ENCODE results near the gene MYO16.

Gene MYO16

DNA sequence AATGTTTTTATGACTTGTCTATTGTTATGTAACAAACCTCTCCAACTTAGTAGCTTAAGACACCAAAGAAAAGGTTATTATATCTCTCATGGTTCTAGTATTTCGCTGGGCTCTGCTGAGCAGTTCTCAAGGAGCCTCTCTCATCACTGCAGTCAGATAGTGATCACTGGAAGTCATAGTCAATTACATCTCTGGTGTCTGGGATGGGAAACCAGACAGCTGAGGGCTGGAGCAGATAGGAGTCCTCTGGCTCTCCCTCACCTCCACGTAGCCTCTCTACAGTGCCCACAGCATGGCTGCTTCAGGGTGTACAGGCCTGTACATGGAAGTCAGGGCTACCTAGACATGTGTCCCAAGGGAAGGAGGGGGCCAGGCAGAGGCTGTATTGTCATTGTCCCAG lies 507.5 kb downstream of the MYO16 start:
- DNase-seq: no peak

DNA sequence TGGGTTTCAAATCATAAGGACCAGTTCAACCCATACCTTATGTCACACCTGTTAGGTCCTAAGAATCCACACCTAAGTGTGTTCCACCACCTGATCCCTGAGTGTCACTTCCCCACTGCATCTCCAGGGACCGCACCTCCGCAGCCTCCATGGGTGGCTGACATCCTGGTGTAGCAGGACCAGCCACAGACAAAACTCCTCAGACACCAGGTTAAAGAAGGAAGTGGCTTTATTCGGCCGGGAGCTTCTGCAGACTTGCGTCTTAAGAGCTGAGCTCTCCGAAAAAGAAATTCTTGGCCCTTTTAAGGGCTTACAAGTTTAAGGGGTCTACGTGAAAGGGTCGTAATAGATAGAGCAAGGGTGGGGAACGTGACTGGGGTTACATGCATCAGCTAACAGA lies 509.9 kb downstream of the MYO16 start:
- DNase-seq: no peak

DNA sequence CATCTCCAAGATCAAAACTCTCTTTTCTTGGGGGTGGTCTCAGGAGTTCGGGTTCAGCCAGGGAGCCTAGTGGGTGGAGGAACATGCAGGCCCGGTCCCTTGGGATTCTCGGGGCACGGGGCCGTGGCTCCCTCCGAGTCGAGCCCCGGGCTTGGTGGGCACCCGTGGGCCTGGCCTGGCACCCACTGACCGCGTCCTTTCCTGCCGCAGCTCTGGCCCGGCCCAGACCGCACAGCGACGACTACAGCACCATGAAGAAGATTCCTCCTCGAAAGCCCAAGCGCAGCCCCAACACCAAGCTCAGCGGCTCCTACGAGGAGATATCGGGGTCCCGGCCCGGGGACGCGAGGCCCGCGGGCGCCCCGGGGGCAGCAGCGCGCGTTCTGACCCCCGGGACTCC lies 510.6 kb downstream of the MYO16 start:
- no peak for DNase-seq

DNA sequence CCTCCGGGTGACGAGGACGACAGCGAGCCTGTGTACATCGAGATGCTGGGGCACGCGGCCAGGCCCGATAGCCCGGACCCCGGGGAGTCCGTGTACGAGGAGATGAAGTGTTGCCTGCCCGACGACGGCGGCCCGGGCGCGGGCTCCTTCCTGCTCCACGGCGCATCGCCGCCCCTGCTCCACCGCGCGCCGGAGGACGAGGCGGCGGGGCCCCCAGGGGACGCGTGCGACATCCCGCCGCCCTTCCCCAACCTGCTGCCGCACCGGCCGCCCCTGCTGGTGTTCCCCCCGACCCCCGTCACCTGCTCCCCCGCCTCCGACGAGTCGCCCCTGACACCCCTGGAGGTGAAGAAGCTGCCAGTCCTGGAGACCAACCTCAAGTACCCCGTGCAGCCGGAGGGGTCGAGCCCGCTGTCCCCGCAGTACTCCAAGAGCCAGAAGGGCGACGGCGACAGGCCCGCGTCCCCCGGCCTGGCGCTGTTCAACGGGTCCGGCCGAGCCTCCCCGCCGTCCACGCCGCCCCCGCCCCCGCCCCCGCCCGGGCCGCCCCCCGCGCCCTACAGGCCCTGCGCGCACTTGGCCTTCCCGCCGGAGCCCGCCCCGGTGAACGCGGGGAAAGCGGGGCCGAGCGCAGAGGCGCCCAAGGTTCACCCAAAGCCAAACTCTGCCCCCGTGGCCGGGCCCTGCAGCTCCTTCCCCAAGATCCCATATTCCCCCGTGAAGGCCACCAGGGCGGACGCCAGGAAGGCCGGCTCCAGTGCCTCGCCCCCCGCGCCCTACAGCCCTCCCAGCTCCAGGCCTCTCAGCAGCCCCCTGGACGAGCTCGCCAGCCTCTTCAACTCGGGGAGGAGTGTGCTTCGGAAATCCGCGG lies 511.3 kb downstream of the MYO16 start:
- DNase-seq: no peak

DNA sequence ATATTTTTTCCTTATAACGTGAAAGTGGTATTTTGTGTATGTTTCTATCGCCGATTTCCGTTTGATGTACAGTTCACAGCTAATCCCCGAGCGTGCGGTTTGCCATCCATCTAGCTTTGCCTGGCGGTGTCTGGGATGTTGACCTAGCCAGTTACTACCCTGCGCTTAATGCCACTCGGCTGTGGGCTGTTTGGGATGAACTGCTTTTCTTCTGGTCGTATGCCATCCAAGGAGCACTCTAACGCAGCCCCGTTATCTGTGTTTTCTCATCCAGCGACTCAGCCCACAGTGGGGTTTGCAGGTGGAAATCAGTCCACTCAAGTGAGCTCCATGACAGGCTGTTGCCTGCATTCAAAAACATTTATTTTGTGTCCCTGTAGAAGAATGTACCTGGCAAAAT lies 512.3 kb downstream of the MYO16 start:
- no peak for DNase-seq

DNA sequence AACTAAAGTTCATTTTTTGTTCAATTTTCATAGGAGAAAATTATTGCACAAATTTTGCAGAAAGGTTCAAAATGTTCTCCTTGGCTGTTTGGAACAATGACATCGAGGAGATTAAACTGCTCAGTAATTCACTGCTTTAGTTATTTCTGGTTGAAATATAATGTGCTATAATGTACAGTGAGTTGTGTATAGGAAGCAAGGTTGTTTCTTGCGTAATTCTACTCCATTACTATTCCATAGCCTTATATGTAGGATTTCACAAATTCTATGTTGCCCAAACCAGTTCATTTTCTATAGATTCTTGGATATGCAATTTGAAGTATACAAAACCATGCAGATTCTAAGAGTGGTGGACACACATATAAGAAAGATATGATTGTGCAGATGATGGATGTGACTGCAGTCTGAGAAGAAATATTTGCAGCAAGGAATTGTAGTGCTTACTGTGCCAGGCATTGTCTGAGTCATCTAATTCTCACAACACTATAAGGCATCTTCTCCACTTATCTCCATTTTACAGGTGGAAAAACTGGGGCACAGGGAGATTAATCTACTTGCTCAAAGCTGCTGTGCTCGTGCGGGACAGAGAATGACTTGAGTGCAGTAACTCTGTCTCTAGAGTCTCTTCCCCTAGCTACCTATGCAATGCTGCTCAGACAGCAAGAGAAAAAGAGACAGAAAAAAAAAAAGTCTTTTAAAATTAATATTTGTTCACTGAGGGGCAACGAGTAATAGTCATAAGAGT lies 515.5 kb downstream of the MYO16 start:
- DNase-seq: no peak

DNA sequence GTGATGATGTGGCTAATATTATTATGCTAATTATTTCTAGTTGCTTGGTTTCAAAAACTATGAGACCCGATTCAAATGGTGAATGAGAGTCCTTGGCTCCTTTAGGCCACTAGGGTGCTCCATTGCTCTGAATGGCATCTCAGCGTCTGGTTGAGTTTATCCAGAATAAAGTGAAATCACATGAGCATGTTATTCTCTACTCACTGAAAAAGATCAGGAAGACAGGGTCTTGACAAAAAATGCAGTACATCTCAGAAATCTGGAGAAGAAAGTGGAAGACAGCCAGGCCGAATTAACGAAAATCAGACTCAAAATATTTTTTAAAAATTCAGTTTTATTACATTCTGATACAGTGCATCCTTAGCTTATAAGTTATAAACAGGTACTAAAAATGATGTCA lies 516.2 kb downstream of the MYO16 start:
- DNase-seq: peak; percentile 37

DNA sequence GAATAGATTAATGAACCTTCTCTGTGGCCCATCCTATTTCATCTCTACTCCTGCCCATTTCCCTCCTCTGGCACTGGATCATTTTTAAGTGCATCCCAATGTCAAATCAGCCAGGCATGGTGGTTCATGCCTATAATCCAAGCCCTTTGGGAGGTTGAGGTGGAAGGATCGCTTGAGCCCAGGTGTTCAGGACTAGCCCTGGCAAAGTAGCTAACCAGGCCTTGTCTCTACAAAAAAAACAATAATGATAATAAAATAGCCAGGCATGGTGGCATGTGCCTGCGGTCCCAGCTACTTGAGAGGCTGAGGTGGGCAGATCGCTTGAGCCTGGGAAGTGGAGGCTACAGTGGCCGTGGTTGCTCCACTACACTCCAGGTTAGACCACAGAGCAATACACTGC lies 517.0 kb downstream of the MYO16 start:
- DNase-seq: no peak

DNA sequence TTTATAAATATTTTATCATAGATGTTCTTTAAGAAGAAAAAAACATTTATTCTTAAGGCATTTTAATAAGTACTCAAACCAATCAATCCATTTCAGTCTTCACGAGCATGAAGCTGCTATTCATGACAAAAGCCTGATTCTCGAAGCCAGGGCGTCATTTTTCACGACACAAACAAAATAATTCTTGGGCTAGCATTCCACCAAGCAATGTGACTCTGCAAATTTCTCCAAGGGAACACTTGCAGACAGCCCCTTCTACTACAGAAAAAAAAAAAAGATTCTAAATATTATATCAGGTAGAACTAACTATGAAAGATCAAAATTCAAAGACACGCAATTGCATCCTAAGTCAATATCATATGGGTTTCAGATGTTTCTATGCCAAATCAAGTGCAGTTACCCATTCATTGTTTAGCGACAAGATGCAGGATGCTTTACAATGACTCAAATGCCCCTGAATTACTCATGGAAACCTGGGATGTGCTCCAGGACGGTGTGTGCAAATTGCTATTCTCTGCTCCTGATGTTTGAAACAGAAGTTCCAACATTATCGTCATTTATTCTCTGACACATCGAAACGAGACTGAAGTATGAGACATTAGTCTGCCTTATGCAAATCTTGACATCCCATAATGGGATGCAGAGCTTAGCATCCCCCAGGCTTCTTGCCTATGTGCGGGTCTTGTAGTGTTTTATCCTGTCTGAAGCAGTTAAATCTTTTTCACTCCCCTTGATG lies 517.7 kb downstream of the MYO16 start:
- DNase-seq: peak; percentile 8

DNA sequence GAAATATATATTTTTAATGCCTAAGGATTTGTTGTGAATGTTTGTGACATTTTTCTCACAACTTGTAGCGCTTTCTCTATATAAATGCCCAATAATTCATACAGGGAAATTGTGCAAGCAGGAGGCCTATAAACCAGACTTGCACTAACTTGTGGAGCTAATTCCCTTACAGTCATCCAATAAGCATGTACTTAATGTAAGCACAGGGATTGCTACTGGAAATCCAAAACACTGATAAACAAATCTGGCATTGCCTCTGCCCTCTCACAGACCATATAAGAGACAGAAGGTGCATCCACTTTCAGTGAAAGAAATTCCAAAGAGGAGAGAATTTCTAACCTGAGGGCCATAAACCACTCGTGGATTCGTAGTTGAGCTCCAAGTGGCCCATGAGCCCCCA lies 518.8 kb downstream of the MYO16 start:
- no peak for DNase-seq

DNA sequence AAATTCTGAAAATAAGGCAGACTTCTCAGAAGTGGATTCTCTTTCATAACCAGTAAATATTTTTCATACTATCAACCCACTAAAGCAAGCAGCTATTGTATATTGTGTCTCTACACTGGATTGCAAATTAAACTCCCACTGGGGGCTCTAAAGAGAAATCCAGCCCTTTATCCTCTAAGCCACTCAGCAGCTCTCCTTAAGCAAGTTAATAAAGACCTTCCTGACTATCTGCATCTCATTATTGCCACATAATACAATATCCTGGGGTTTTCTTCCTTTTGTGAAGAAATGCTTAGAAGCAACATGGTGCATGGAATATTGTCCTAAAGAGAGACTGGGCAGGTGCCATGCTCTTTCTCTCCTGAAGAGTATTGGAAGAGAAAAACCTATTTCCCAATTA lies 521.3 kb downstream of the MYO16 start:
- no peak for DNase-seq

DNA sequence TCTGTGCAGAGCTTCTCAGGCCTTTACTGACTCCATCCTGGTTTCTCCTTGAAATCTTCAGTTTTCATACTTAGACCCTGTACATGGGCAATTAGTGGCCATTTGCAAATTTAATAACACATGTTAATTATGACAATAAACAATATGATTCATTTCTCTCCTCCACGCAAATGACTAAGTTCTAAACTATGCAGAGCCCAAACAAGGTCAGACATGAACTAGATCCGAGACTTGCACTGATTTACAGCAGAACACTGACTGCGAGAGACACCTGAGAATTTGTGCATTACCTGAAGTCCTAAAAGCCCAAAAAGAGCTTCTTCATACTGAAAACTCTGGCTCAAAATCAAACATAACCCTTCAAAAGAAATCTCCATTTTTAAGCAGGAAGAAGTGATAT lies 521.8 kb downstream of the MYO16 start:
- no peak for DNase-seq

DNA sequence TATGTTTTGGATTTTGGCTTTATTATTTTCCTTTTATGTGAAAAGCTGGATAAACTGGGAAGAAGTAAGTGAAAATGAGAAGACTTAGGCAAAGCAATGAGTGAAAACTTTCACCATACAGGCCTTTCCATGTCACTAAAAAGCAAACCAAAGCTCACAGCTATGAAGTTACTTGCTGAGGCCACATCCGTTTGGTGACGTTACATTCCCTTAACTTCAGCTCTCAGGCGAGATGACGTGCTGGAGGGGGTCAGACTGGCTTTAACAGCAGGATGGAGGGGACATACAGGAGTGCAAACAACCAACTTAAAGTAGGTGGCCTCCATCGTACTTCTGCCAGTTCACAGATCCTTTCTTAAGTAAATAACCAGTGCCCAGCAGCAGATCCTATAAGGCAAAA lies 522.3 kb downstream of the MYO16 start:
- no peak for DNase-seq

DNA sequence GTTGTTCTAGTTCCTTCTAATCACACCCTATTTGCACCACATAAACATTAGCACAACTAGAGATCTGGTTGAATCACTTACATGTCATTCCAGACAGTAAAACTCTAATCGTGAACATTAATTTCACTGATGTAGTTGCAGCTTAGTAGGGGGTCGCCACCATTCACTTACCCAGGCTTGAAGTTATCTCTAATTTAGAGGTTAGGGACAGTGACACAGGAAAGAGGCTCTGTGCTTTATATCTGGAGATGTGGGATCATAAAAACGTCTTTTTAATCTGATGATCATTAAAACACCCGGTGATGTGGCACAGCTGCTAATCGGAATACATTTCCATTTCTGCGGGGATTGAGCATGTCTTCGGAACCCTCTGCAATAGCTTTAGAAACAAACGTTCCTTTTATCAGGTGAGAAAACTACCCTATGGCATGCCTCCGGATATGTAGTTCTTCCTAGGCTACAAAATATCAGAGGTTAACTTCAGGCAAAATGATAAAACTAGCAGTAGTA lies 523.0 kb downstream of the MYO16 start:
- no peak for DNase-seq

DNA sequence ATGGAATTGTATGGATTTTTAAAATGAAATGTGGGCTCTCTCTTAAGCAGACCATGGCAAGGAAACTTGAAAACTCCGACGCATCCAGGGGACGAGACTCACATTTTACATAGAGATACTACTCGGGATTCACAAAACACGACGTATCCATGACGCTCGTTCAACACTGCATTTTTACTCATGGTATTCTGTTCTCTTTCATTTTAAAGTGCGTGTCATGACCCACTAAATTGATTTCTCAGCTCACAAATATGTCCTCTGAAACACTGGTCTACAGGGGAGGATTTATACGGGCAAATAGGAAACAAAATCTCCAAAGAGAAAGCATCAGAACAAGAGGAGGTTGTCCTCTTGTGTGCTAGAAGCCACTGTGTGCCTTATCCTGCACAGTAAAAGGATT lies 523.5 kb downstream of the MYO16 start:
- no peak for DNase-seq

DNA sequence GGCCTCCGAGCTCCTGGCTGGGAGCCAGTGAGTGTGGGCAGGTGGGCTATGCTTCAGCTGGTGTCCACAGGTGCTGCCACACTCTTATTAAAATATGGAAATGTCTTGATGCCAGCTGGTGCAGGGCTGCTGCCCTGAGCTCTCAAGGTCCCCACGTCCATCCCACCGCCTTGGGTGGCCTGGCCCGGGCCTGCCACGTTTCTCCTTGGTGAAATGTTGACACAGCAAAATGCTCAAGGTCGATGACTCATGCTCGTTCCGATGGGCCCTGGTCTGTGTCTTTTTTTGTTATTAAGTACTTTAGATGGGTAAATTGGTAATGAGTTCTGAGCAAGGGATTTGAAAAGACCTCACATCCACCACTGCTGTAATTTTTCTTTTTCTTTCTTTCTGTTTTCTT lies 524.7 kb downstream of the MYO16 start:
- DNase-seq: no peak

DNA sequence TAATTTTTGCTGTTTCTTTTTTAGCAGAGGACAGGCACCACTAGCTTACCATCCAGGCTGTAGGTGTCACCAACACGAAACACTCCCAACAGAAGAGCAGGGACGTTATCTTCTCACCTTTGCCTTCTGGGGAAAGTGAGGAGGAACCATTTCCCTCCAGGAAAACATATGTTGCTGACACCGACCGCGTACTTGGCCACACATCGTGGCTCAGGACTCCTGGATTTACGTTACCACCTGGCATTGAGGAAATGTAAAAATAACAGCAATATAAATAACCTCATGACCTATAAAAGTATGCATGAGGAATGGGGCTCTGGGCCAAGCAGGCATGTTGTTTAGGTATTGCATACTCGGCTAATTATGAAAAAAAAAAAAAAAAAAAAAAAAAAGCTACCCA lies 525.1 kb downstream of the MYO16 start:
- DNase-seq: no peak

DNA sequence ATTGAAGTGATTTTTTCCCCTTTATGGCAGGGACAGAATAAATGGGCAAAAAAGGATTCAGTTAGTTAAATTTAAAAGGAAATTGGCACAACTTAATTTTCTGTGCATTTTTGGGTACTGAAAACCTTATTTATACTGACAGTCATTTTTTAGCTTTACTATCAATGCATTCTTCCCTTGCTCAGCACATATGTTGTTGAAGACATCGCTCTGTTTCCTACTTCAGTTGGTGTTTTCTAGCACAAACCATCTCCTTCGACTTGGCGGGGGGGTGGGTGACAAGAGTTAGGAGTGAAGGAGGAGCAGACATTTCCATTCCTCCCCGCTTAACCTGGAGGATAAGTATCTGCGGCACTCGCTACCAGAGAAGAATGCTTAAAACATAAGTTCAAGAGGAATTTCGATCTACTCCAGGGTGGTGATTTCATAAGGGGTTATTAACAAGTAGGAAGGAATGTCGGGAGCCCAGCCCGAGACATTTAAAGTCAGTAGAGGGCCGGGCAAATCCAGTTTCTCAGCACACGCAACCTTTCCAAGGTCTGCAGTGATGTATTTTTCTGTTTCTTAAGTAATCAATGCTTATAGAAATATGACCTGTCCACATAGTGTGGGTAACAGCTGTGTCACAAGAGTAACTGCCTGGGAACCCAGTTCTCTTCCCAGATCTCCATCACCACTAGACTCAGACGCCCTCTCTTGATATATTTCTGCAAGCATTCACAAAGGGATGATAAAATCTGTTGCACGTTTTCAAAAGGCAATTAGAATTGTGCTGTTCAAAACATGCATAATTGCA lies 525.8 kb downstream of the MYO16 start:
- DNase-seq: no peak

DNA sequence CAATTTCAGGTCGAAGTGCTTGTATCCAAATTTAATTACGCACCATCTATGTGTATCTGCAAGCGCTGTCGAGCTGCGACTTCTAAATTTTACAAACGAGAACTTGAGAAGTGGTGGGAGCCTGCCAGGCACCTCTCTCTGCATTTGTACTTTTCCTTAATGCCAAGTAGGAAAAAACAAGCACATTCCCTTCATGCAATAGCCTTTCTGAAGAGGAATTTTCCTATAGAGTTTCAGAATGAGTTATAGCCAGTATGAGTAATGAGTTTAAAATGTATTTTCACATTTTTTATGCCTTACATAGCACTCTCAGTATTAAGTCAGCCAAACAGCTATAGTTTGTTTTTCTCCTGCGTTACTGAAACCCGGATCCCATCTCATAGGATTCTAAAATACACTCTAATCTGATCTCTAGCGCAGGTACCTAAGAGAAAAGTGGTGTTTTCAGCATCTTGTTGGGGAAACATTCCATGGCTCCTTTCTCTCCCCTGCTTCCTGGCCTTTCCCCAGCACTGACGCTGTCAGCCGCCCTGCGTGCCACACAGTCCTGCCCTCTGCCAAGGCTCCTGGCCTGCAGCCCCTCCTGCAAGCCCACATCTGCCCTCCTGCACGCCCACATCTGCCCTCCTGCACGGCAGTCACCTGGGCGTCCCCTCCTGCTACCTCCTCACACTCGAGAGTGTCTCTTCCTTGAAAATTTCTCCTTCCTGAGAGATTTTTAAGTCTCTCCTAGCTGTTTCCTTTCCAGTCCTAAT lies 526.9 kb downstream of the MYO16 start:
- DNase-seq: no peak

DNA sequence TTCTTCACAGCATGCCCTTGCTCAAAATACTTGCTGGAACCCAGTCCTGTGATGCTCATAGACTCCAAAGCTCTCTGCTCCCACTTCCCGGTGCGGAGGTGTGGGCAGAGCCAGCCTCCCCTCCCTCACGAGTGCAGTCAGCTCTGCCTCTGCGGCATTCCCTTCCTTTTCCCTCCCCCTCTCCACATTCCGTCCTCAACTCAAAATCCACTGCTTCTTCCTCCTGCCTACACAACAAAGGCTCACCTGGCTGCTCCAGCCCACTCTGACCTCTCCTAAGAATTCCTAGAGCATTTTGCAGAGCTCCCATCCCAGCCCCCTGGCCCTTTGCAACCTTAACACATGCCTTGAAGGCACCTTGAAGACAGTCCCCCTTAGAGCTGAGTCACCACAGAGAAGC lies 527.9 kb downstream of the MYO16 start:
- no peak for DNase-seq

DNA sequence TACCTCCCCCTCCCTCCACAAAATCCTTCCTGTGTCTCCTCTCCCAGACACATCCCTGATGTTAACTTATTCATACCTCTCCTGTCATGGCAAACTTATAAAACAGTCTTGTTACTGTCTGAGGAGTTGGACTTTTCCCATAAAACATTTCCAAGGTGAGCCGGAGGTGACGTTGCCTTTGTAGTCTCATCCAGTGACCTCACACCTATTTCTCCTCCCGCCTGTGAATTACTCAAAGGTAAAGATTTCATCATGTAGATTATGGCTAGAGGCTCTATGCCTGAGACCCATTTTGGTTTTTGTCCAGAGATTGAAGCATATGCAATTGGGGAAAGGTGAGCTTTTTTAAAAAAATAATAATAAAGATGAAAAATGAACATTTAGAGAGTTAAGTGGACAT lies 529.0 kb downstream of the MYO16 start:
- DNase-seq: no peak
